HepG2 (cell line): ENCODE measurements around the gene BUD23. TPM values are rescaled to one million over a fixed set of nuclear protein-coding genes. Genes with fewer than 3 reads are reported as not detected.
A peak's percentile ranks its signal among the peaks of the same experiment; 100 is the strongest.

Source experiments
- BRD4 ChIP-seq: sonication (generic); formaldehyde crosslinking; IDR thresholded peaks from 2 replicates; pipeline ENCODE4 v1.4.0; 2020; ENCODE audit warnings: missing genetic modification reagents
- ETV5 ChIP-seq: IDR thresholded peaks from 2 replicates; pipeline ENCODE4 v1.6.1; 2018; ENCODE audit warnings: missing biosample characterization, missing genetic modification reagents, inconsistent platforms, borderline replicate concordance
- FOSL2 ChIP-seq: sonication (generic); formaldehyde crosslinking; IDR thresholded peaks from 2 replicates; pipeline ENCODE4 v1.4.0; 2020; ENCODE audit warnings: missing genetic modification reagents
- KLF11 ChIP-seq: IDR thresholded peaks from 2 replicates; pipeline ENCODE4 v1.6.1; 2016; ENCODE audit warnings: missing compliant biosample characterization
- KLF12 ChIP-seq: sonication (generic); formaldehyde crosslinking; IDR thresholded peaks from 2 replicates; pipeline ENCODE4 v1.4.0; 2020; ENCODE audit warnings: missing genetic modification reagents, borderline replicate concordance
- MAX ChIP-seq: IDR thresholded peaks from 2 replicates; pipeline ENCODE4 v1.6.1; 2012; ENCODE audit warnings: inconsistent platforms
- MED8 ChIP-seq: sonication (generic); formaldehyde crosslinking; IDR thresholded peaks from 2 replicates; pipeline ENCODE4 v1.8.1; 2023; ENCODE audit warnings: mild to moderate bottlenecking, missing genetic modification reagents; ENCODE audit not compliant: insufficient replicate concordance
- MEF2D ChIP-seq: sonication (generic); formaldehyde crosslinking; IDR thresholded peaks from 2 replicates; pipeline ENCODE4 v1.5.1; 2020; ENCODE audit warnings: mild to moderate bottlenecking, missing genetic modification reagents
- MLLT10 ChIP-seq: sonication (generic); formaldehyde crosslinking; IDR thresholded peaks from 2 replicates; pipeline ENCODE4 v1.4.0; 2020; ENCODE audit warnings: missing genetic modification reagents
- MTA1 ChIP-seq: sonication (generic); formaldehyde crosslinking; IDR thresholded peaks from 2 replicates; pipeline ENCODE4 v1.4.0; 2020; ENCODE audit warnings: missing genetic modification reagents, mild to moderate bottlenecking, borderline replicate concordance
- MYNN ChIP-seq: sonication (generic); formaldehyde crosslinking; IDR thresholded peaks from 2 replicates; pipeline ENCODE4 v1.4.0; 2020; ENCODE audit warnings: mild to moderate bottlenecking, low read depth, missing genetic modification reagents
- NFE2 ChIP-seq: sonication (generic); formaldehyde crosslinking; IDR thresholded peaks from 2 replicates; pipeline ENCODE4 v1.4.0; 2020; ENCODE audit warnings: missing genetic modification reagents
- ONECUT2 ChIP-seq: sonication (generic); formaldehyde crosslinking; IDR thresholded peaks from 2 replicates; pipeline ENCODE4 v1.4.0; 2020; ENCODE audit warnings: missing genetic modification reagents
- POLR2G ChIP-seq: fragments of 200-400 bp; formaldehyde crosslinking; IDR thresholded peaks from 2 replicates; pipeline ENCODE4 v1.6.1; 2018; ENCODE audit warnings: mild to moderate bottlenecking, low read depth, low read length, moderate library complexity
- SMARCC2 ChIP-seq: fragments of 450-650 bp; IDR thresholded peaks from 2 replicates; pipeline ENCODE4 v1.6.1; 2017; ENCODE audit warnings: antibody characterized with exemption, mild to moderate bottlenecking
- SNRNP70 ChIP-seq: fragments of 200-400 bp; formaldehyde crosslinking; IDR thresholded peaks from 2 replicates; pipeline ENCODE4 v1.6.1; 2017; ENCODE audit warnings: mild to moderate bottlenecking, low read depth, low read length, moderate library complexity
- STAT5B ChIP-seq: sonication (generic); formaldehyde crosslinking; IDR thresholded peaks from 2 replicates; pipeline ENCODE4 v1.4.0; 2020; ENCODE audit warnings: missing genetic modification reagents
- ZFP37 ChIP-seq: sonication (generic); formaldehyde crosslinking; IDR thresholded peaks from 2 replicates; pipeline ENCODE4 v1.4.0; 2020; ENCODE audit warnings: missing genetic modification reagents, borderline replicate concordance
- ZNF143 ChIP-seq: sonication (generic); formaldehyde crosslinking; IDR thresholded peaks from 2 replicates; pipeline ENCODE4 v1.4.0; 2020; ENCODE audit warnings: missing genetic modification reagents
- ZNF7 ChIP-seq: IDR thresholded peaks from 2 replicates; pipeline ENCODE4 v1.6.1; 2016; ENCODE audit warnings: missing biosample characterization, missing genetic modification reagents
- ZNF773 ChIP-seq: sonication (generic); formaldehyde crosslinking; IDR thresholded peaks from 2 replicates; pipeline ENCODE4 v1.4.0; 2020; ENCODE audit warnings: missing genetic modification reagents, borderline replicate concordance
- ZNF780A ChIP-seq: sonication (generic); formaldehyde crosslinking; IDR thresholded peaks from 2 replicates; pipeline ENCODE4 v1.8.0; 2022; ENCODE audit warnings: mild to moderate bottlenecking, missing genetic modification reagents, moderate library complexity
- ZSCAN22 ChIP-seq: sonication (generic); formaldehyde crosslinking; IDR thresholded peaks from 2 replicates; pipeline ENCODE4 v1.4.0; 2020; ENCODE audit warnings: mild to moderate bottlenecking, missing genetic modification reagents
- polyA plus RNA-seq, 8 experiments: library from polyadenylated mRNA; depleted of rRNA in 3 of 8; stranded (reverse) in 7 of 8; unstranded in 1 of 8; fragments of >200 nt; fragmentation: Illumina TruSeq in 4 of 8; extraction: Trizol in 4 of 8; gene quantifications; 2 replicates each; pipeline versions ENCODE4 v1.2.1 to v1.2.3, GENCODE V29; 2011 to 2016; ENCODE audit warnings: low read depth in 4 of 8, missing spikeins in 1 of 8, mixed read lengths in 1 of 8; ENCODE audit not compliant: insufficient read depth in 1 of 8
- total RNA-seq, 5 experiments: library from RNA; depleted of rRNA; stranded (reverse); fragments of >200 nt; fragmentation: Illumina TruSeq; extraction: Trizol; gene quantifications; 2 replicates each; pipeline ENCODE4 v1.2.3, GENCODE V29; 2016; ENCODE audit warnings: low read depth in 1 of 5
- TF ChIP-seq, protein P1 (sequence below): sonication (generic); formaldehyde crosslinking; IDR thresholded peaks from 2 replicates; pipeline ENCODE4 v1.4.0; 2020; ENCODE audit warnings: low read depth, mild to moderate bottlenecking, missing genetic modification reagents
- TF ChIP-seq, protein P2 (sequence below): sonication (generic); formaldehyde crosslinking; IDR thresholded peaks from 2 replicates; pipeline ENCODE4 v1.4.0; 2020; ENCODE audit warnings: missing genetic modification reagents, low read depth, mild to moderate bottlenecking, borderline replicate concordance
- TF ChIP-seq, protein P3 (sequence below), 2 experiments: sonication (generic) in 1 of 2; formaldehyde crosslinking in 1 of 2; IDR thresholded peaks; 2 replicates each; pipeline versions ENCODE4 v1.5.1 to v1.6.1; 2011 to 2020; ENCODE audit warnings: borderline replicate concordance in 1 of 2, low read depth in 1 of 2, low read length in 1 of 2, mild to moderate bottlenecking in 1 of 2, missing genetic modification reagents in 1 of 2, moderate library complexity in 1 of 2

The BUD23 gene
- total and polyA plus RNA-seq, 2 of the 13 experiments (the other 11 are each of a cell fraction or from before 2014, with no cell fraction given) = 47.5 to 54.5 TPM

- TF ChIP-seq MYNN (CRISPR knock-in tag) (no peak), SNRNP70 (no peak), MTA1 (CRISPR knock-in tag) (0 out of 2 replicates have a peak, but pooled peaks have one; percentile 45), ZNF143 (CRISPR knock-in tag) (peak; percentile 78), STAT5B (no peak; the same call in 1 of the 2 replicates), KLF12 (CRISPR knock-in tag) (peak; percentile 44; the same call in 1 of the 2 replicates), FOSL2 (CRISPR knock-in tag) (no peak), MAX (peak; percentile 81), NFE2 (no peak), SMARCC2 (no peak), KLF11 (peak; percentile 69; the same call in 1 of the 2 replicates), POLR2G (peak; percentile 86), ZSCAN22 (CRISPR knock-in tag) (no peak), ZNF780A (CRISPR knock-in tag) (no peak), ONECUT2 (CRISPR knock-in tag) (no peak), BRD4 (CRISPR knock-in tag) (no peak; the same call in 1 of the 2 replicates), ZFP37 (CRISPR knock-in tag) (peak; percentile 39; the same call in 1 of the 2 replicates), MED8 (CRISPR knock-in tag) (peak; percentile 79), MLLT10 (no peak), MEF2D (CRISPR knock-in tag) (peak; percentile 51; the same call in 1 of the 2 replicates), ZNF7 (CRISPR knock-in tag) (no peak), ZNF773 (CRISPR knock-in tag) (0 out of 2 replicates have a peak, but pooled peaks have one; percentile 34), ETV5 (CRISPR knock-in tag) (peak; percentile 11; the same call in 1 of the 2 replicates)
- TF ChIP-seq, protein P1, sequence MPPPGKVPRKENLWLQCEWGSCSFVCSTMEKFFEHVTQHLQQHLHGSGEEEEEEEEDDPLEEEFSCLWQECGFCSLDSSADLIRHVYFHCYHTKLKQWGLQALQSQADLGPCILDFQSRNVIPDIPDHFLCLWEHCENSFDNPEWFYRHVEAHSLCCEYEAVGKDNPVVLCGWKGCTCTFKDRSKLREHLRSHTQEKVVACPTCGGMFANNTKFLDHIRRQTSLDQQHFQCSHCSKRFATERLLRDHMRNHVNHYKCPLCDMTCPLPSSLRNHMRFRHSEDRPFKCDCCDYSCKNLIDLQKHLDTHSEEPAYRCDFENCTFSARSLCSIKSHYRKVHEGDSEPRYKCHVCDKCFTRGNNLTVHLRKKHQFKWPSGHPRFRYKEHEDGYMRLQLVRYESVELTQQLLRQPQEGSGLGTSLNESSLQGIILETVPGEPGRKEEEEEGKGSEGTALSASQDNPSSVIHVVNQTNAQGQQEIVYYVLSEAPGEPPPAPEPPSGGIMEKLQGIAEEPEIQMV = no peak
- TF ChIP-seq, protein P2, sequence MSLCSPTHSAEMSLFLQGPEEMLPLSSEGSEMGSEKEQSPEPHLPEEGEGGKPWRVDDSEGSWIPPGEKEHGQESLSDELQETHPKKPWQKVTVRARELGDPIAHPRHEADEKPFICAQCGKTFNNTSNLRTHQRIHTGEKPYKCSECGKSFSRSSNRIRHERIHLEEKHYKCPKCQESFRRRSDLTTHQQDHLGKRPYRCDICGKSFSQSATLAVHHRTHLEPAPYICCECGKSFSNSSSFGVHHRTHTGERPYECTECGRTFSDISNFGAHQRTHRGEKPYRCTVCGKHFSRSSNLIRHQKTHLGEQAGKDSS = peak; percentile 85; the same call in 1 of the 2 replicates
- TF ChIP-seq, protein P3, sequence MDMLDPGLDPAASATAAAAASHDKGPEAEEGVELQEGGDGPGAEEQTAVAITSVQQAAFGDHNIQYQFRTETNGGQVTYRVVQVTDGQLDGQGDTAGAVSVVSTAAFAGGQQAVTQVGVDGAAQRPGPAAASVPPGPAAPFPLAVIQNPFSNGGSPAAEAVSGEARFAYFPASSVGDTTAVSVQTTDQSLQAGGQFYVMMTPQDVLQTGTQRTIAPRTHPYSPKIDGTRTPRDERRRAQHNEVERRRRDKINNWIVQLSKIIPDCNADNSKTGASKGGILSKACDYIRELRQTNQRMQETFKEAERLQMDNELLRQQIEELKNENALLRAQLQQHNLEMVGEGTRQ (IDR thresholded peaks at IDR 0.05; ENCODE audit: low read depth, low read length) = no peak
- TF ChIP-seq, protein P3 (CRISPR knock-in tag; IDR thresholded peaks at IDR 0.05; ENCODE audit: borderline replicate concordance) = no peak
These were observed 55.4 kb downstream of the BUD23 start, which contains the start of gene ABHD11 (continued) for GRCh38 chr7:73738612-73739386.
